ENCODE data around the gene RANGAP1.

Gene RANGAP1

DNA sequence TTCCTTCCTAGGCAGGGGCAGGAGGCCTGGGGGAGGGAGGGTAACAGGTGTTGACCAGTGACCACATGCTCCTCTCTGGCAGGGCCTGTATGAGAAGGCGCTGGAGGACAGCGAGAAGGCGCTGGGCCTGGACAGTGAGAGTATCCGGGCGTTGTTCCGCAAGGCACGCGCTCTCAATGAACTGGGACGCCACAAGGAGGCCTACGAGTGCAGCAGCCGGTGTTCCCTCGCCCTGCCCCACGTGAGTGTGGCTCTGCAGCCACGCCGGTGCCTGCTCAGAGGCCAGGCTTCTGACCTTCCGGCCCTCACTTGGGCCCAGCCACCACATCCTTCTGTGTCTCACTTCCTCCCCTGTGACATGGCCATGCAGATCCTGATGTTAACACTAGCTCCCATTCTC, 41.1 kb upstream of the RANGAP1 start:
- no peak overlapping the region for H3K4me3 ChIP-seq (ENCODE audit: low read depth, low read length)
- DNase-seq (ENCODE audit: low read depth): no peak

DNA sequence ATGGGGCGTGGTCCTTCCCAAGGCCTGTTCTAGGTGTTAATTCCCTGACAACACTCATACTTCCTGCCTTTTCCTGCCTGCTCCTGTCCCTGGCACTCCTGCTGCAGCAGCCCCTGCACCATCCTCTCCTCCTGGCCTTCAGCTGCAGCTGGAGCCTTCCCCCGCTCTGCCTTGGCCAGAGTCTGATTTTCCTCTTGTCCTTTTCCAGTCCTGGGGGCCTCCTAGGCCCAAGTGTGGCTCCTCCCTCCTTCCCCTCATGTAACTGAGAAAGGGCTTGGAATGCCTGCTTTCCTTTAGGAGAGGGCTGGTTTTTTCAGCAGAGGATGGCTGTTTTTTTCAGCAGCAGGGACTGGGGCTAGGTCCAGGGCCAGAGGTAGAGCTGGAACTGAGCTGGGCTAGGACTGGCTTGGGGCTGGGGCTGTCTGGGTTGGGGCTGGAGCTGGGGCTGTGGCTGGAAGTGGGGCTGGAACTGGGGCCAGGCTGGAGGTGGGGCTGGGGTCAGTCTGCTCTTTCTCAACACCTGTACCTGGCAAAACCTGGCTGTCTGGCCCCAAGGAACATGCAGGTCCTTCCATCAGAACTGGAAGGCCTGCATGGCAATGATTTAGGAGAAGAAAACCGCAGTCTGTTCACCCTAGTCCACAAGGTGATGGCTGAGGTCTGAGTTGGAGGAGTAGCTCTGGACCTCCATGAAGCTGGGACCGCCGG, 39.0 kb upstream of the RANGAP1 start:
- no peak for DNase-seq (ENCODE audit: low read depth)
- no peak overlapping the region for H3K4me3 ChIP-seq (ENCODE audit: low read depth, low read length)
- TF ChIP-seq, protein P1, sequence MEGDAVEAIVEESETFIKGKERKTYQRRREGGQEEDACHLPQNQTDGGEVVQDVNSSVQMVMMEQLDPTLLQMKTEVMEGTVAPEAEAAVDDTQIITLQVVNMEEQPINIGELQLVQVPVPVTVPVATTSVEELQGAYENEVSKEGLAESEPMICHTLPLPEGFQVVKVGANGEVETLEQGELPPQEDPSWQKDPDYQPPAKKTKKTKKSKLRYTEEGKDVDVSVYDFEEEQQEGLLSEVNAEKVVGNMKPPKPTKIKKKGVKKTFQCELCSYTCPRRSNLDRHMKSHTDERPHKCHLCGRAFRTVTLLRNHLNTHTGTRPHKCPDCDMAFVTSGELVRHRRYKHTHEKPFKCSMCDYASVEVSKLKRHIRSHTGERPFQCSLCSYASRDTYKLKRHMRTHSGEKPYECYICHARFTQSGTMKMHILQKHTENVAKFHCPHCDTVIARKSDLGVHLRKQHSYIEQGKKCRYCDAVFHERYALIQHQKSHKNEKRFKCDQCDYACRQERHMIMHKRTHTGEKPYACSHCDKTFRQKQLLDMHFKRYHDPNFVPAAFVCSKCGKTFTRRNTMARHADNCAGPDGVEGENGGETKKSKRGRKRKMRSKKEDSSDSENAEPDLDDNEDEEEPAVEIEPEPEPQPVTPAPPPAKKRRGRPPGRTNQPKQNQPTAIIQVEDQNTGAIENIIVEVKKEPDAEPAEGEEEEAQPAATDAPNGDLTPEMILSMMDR (IDR thresholded peaks at IDR 0.05; ENCODE audit: insufficient read depth, low read depth, low read length, missing control alignments): no peak

More for the DNA sequence above, 41.1 kb upstream of the RANGAP1 start:
- TF ChIP-seq, protein P1 (IDR thresholded peaks at IDR 0.05; ENCODE audit: insufficient read depth, low read depth, low read length, missing control alignments): no peak

DNA sequence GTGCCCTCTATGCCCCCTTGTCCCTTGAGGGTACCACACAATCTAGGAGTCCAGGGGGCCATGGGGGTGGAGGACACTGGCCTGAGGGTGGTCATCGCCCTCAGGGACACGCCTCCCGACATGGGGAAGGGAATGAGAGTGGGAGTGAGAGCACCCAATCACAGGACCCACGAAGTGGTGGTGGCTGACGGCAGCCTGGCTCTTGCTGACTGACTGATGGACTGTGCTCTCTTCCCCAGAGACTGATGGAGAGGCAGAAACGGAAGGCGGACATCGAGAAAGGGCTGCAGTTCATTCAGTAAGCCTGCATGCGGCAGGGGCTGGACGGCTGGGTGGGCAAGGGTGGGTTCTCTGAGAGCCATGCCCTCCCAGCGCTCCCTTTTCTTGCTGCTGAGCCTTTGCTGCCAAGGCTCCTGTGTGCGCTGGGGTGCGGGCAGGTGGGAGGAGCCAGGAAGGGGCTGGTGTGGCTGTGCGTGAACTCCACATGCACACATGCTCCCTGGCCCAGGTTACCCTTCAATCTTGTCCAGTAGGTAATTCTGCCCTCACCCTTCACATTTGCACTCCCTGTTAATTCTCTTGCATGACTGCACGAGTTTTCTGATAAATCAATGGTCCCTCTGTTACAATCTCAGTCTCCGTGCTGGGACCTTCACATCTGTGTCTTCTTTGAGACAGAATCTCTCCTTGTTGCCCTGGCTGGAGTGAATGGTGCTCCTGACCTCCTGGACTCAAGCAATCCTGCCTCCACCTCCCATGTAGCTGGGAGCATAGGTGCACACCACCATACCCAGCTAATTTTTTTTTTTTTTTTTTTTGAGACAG, 34.6 kb upstream of the RANGAP1 start:
- TF ChIP-seq, protein P1 (IDR thresholded peaks at IDR 0.05; ENCODE audit: insufficient read depth, low read depth, low read length, missing control alignments): no peak
- H3K4me3 ChIP-seq (ENCODE audit: low read depth, low read length): no peak overlapping the region
- no peak for DNase-seq (ENCODE audit: low read depth)

DNA sequence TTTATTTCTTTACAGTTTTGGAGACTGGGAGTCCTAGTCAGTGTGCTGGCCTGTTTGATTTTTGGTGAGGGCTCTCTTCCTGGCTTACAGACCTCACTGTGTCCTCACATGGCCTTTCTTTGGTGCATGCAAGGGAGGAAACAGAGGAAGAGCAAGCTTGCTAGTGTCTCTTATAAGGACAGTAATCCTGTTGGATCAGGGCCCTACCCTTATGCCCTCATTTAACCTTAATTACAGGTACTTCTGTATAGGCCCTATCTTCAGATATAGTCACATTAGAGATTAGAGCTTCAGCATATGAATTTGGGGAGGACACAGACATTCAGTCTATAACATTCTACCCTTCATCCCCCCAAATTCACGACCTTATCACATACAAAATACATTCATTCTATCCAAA, 29.6 kb upstream of the RANGAP1 start:
- no peak for DNase-seq (ENCODE audit: low read depth)
- no peak overlapping the region for H3K4me3 ChIP-seq (ENCODE audit: low read depth, low read length)
- TF ChIP-seq, protein P1 (IDR thresholded peaks at IDR 0.05; ENCODE audit: insufficient read depth, low read depth, low read length, missing control alignments): no peak

DNA sequence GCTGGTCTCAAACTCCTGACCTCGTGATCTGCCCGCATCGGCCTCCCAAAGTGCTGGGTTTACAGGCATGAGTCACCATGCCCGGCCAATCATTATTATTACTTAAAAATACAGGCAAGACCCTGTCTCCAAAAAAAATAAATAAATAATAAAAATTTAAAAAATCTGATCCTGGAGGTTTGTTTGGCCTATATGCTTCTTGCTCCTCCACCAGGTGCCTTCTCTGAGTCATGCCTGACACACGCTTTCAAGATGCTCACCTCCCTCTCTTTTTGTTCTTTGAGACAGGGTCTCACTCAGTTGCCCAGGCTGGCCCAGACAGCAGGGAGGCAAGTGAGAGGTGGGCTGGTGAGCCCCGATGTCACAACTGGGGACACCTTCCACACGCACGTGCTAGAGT, 28.8 kb upstream of the RANGAP1 start:
- TF ChIP-seq, protein P1 (IDR thresholded peaks at IDR 0.05; ENCODE audit: insufficient read depth, low read depth, low read length, missing control alignments): no peak
- H3K4me3 ChIP-seq (ENCODE audit: low read depth, low read length): no peak overlapping the region
- no peak for DNase-seq (ENCODE audit: low read depth)

DNA sequence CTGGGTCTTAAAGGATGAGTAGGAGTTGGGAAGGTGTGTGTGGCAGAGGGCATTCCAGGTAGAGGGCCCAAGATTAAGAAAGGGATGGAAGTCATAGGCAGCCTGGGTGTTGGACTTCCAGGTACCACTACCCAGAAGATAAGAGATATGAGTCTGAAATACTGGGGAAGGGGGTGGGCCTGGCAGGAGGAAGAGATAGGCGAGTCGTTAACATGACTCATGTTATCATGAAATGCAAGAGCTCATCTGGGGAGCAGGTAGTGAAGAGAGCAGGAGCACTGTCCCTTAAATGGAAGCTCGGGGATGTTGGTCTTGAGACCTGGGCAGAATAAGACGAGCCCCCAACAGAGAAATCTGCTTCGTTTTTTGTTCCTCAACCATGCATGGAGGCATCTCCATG, 25.5 kb upstream of the RANGAP1 start:
- DNase-seq (ENCODE audit: low read depth): no peak
- TF ChIP-seq, protein P1 (IDR thresholded peaks at IDR 0.05; ENCODE audit: insufficient read depth, low read depth, low read length, missing control alignments): no peak
- no peak overlapping the region for H3K4me3 ChIP-seq (ENCODE audit: low read depth, low read length)
